Cardiac muscle cell (in vitro differentiated cells and primary cell): Measurements from ENCODE around the gene TDRD5. TPM values are rescaled to one million over a fixed set of nuclear protein-coding genes. Genes with fewer than 3 reads are reported as not detected.
A peak's percentile ranks its signal among the peaks of the same experiment; 100 is the strongest.

ENCODE experiments used
- DNase-seq, 2 donors: peaks; one replicate each; pipeline versions ENCODE4 v3.0.0 to v3.0.0-alpha.2; 2010 to 2017; ENCODE audit warnings: low read depth in 1 of 2, low spot score in 1 of 2
- H3K27ac ChIP-seq: fragments of 200-600 bp; sonication (generic); 2 replicates; pipeline ENCODE4 v1.5.1; 2016
- H3K27me3 ChIP-seq: fragments of 200-600 bp; sonication (generic); 2 replicates; pipeline ENCODE4 v1.6.0; 2016; ENCODE audit warnings: control low read depth
- H3K36me3 ChIP-seq: fragments of 200-600 bp; sonication (generic); 2 replicates; pipeline ENCODE4 v1.5.1; 2016; ENCODE audit warnings: control low read depth
- H3K4me1 ChIP-seq: fragments of 200-600 bp; sonication (generic); 2 replicates; pipeline ENCODE4 v1.8.1; 2017; ENCODE audit warnings: low read depth, mild to moderate bottlenecking, mixed run types
- H3K4me3 ChIP-seq: fragments of 200-600 bp; sonication (generic); 2 replicates; pipeline ENCODE4 v1.5.1; 2016; ENCODE audit warnings: mild to moderate bottlenecking
- H3K9me3 ChIP-seq: fragments of 200-600 bp; sonication (generic); 2 replicates; pipeline ENCODE4 v1.5.1; 2017; ENCODE audit warnings: low read depth, mild to moderate bottlenecking, control low read depth
- CTCF ChIP-seq: IDR thresholded peaks from 2 replicates; pipeline ENCODE4 v1.5.1; 2012; ENCODE audit warnings: low read depth, mild to moderate bottlenecking, low read length
- polyA plus RNA-seq: library from polyadenylated mRNA; unstranded; fragments of >200 nt; fragmentation: Nextera tagmentation; extraction: Ambion mirVana; gene quantifications from 2 replicates; pipeline ENCODE4 v1.2.1, GENCODE V29; 2016
- total RNA-seq: library from RNA; depleted of rRNA; stranded (reverse); fragments of >200 nt; gene quantifications from 2 replicates; pipeline ENCODE4 v1.2.3, GENCODE V29; 2016

TDRD5 gene
- 0.21 TPM in 1 of 2 replicates, not detected in the other for total RNA-seq
- not detected in 2 replicates for polyA plus RNA-seq

- Histone ChIP-seq H3K4me3 (peak within 1 kb of the TSS; percentile 9), H3K27me3 (peaks cover 55% of the 10 kb centered on the region)
These were observed at the start of gene TDRD5 for GRCh38 chr1:179591592-179592580. TSS of gene TDRD5 (plus strand) at chr1:179591832. CDS start at chr1:179592616, 784 bp downstream.

GRCh38 chr1:179545321-179545720 is 46.3 kb upstream of the TDRD5 start:
- no peaks in the 10 kb centered on the region for H3K27me3 ChIP-seq
- H3K9me3 ChIP-seq, result no peaks in the 10 kb centered on the region
- no peak overlapping the region for H3K4me3 ChIP-seq
- no peak for TF ChIP-seq CTCF
- H3K36me3 ChIP-seq, result no peaks in the 10 kb centered on the region
- DNase-seq, result peak in 1 of 2 donors; percentile 58
- peaks cover 3% of the 10 kb centered on the region for H3K4me1 ChIP-seq
- H3K27ac ChIP-seq, result no peak overlapping the region

More at GRCh38 chr1:179591592-179592580, at the start of gene TDRD5:
- DNase-seq, result peak; percentile 18 to 25
- no peaks in the 10 kb centered on the region for H3K4me1 ChIP-seq
- no peaks in the 10 kb centered on the region for H3K36me3 ChIP-seq
- no peak for TF ChIP-seq CTCF
- H3K9me3 ChIP-seq, result no peaks in the 10 kb centered on the region
- H3K27ac ChIP-seq, result no peak within 1 kb of the TSS

- Histone ChIP-seq H3K4me3 (no peak overlapping the region), H3K4me1 (peaks cover 3% of the 10 kb centered on the region), H3K27ac (peak overlapping the region; percentile 64), H3K27me3 (no peaks in the 10 kb centered on the region), H3K9me3 (no peaks in the 10 kb centered on the region), H3K36me3 (no peaks in the 10 kb centered on the region)
- DNase-seq, result no peak
- TF ChIP-seq CTCF, result no peak
These were observed 44.6 kb upstream of the TDRD5 start for GRCh38 chr1:179547021-179547535.

- no peaks in the 10 kb centered on the region for H3K27me3 ChIP-seq
- no peak overlapping the region for H3K27ac ChIP-seq
- H3K4me3 ChIP-seq, result no peak overlapping the region
- TF ChIP-seq CTCF, result no peak
- H3K36me3 ChIP-seq, result no peaks in the 10 kb centered on the region
- peaks cover 3% of the 10 kb centered on the region for H3K4me1 ChIP-seq
- no peak for DNase-seq
- no peaks in the 10 kb centered on the region for H3K9me3 ChIP-seq
These were observed 42.8 kb upstream of the TDRD5 start for GRCh38 chr1:179548666-179549367.

GRCh38 chr1:179549368-179549700 is 42.3 kb upstream of the TDRD5 start:
- TF ChIP-seq CTCF, result no peak

More at GRCh38 chr1:179549368-179549700, 42.3 kb upstream of the TDRD5 start:
- H3K27ac ChIP-seq, result no peak overlapping the region
- H3K4me1 ChIP-seq, result peaks cover 3% of the 10 kb centered on the region
- no peaks in the 10 kb centered on the region for H3K27me3 ChIP-seq
- no peaks in the 10 kb centered on the region for H3K9me3 ChIP-seq
- no peak for DNase-seq
- H3K4me3 ChIP-seq, result no peak overlapping the region
- no peaks in the 10 kb centered on the region for H3K36me3 ChIP-seq
